ENCODE results near the gene CD200R1L.

Gene CD200R1L

DNA sequence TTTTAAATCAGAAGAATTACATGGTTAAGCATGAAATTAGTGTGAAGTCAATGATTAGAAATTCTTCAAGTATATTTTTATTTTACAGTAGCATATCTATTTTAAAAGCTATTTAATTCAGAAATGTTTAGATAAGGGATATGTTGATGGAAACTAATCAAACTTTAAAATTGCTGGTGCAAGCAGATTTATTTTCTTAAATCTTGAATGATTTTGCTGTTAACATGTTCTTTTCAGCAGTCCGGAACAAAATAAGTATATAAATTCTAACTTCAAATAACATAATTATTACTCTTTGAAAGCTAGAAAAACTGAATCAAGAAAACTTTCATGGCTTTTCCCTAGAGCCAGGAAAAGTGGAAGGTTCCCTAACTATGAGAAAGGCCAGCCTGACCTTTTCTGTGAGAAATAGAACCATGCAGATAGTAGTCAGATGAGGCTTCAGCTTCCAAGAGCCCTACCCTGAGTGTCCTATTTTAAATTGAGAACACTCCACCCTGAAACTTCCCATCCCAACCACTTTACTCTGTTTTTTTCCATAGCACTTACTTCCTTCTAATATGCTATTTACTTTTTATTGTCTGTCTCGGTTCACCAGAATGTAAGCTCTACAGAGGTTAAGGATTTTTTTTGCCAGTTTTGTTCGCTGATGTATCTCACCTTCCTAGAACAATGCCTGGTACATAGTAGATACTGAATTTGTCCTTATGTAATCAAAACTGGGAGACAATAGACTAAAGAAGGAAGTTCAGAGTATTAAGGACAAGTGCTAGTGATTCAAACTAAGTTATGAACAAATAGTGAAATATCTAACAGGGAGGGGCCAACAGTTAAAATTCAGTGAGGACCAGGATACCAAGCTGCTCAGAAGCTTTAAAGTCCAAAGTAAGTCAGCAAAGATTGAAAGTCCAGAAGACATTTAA lies 66.8 kb downstream of the CD200R1L start:
- H2AK5ac ChIP-seq (ENCODE audit: low read length) = no peak overlapping the region
- WGBS (ENCODE audit: extremely low coverage, insufficient coverage, low lambda C conversion rate) = no CpG with 5 or more reads among the region's 3 CpGs
- H3K27ac ChIP-seq (ENCODE audit: low read depth, low read length) = no peak overlapping the region
- H2BK120ac ChIP-seq (ENCODE audit: low read depth, low read length) = peak overlapping the region; percentile 61
- H3K18ac ChIP-seq (ENCODE audit: low read length) = no peak overlapping the region
- no peak overlapping the region for H2BK5ac ChIP-seq (ENCODE audit: low read length)
- H3K79me1 ChIP-seq (ENCODE audit: low read length) = no peaks in the 10 kb centered on the region
- H2BK15ac ChIP-seq (replicated peaks; ENCODE audit: low read depth) = no peak overlapping the region
- no peaks in the 10 kb centered on the region for H3K79me2 ChIP-seq (ENCODE audit: control insufficient read depth, insufficient read depth, low read length)
- no peak overlapping the region for H3K4me2 ChIP-seq (ENCODE audit: low read length)
- H4K8ac ChIP-seq (ENCODE audit: low read depth, low read length) = no peak overlapping the region
- no peaks in the 10 kb centered on the region for H3K36me3 ChIP-seq (ENCODE audit: control insufficient read depth, insufficient read depth, low read length)
- no peak overlapping the region for H4K5ac ChIP-seq (ENCODE audit: low read length)
- peaks cover 11% of the 10 kb centered on the region for H3K4me1 ChIP-seq (ENCODE audit: control insufficient read depth, low read depth, low read length)
- H3K4me3 ChIP-seq (ENCODE audit: low read length) = no peak overlapping the region
- no peak for DNase-seq
- H3K27me3 ChIP-seq (ENCODE audit: insufficient read depth, low read length, poor library complexity) = no peaks in the 10 kb centered on the region
- H3K23ac ChIP-seq (ENCODE audit: low read length) = no peak overlapping the region
- no peak overlapping the region for H3K9ac ChIP-seq (ENCODE audit: low read length)
- H3K56ac ChIP-seq (ENCODE audit: low read length) = no peak overlapping the region
- no peak overlapping the region for H3K4ac ChIP-seq (ENCODE audit: low read depth, low read length)

DNA sequence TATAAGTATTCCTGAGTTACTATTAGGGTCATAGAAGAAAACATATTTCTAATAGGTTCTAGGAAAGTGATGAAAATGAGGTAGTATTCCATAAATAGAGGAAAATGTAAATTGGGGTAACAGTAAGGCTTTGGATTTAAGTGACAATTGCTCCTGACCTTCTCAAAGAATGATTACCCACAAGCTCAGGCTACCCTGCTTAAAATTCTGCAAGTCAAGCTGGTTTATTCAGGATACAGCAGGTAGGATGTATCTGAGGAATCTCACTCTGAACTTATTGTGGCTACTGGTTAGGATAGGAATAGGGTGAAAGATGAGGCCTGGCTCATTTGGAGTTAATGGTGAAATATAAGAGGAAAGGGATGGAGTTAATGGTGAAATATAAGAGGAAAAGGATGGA lies 67.7 kb downstream of the CD200R1L start:
- DNase-seq = no peak
- Histone ChIP-seq H3K18ac (ENCODE audit: low read length) (no peak overlapping the region), H3K4me1 (ENCODE audit: control insufficient read depth, low read depth, low read length) (peaks cover 11% of the 10 kb centered on the region), H3K4me2 (ENCODE audit: low read length) (no peak overlapping the region), H3K79me2 (ENCODE audit: control insufficient read depth, insufficient read depth, low read length) (no peaks in the 10 kb centered on the region), H3K36me3 (ENCODE audit: control insufficient read depth, insufficient read depth, low read length) (no peaks in the 10 kb centered on the region), H3K27me3 (ENCODE audit: insufficient read depth, low read length, poor library complexity) (no peaks in the 10 kb centered on the region), H3K4me3 (ENCODE audit: low read length) (no peak overlapping the region), H4K5ac (ENCODE audit: low read length) (no peak overlapping the region), H3K23ac (ENCODE audit: low read length) (no peak overlapping the region), H3K4ac (ENCODE audit: low read depth, low read length) (no peak overlapping the region), H3K9ac (ENCODE audit: low read length) (no peak overlapping the region), H4K8ac (ENCODE audit: low read depth, low read length) (no peak overlapping the region), H2BK15ac (replicated peaks; ENCODE audit: low read depth) (no peak overlapping the region), H3K56ac (ENCODE audit: low read length) (no peak overlapping the region), H2BK120ac (ENCODE audit: low read depth, low read length) (no peak overlapping the region), H2BK5ac (ENCODE audit: low read length) (no peak overlapping the region), H2AK5ac (ENCODE audit: low read length) (no peak overlapping the region), H3K27ac (ENCODE audit: low read depth, low read length) (no peak overlapping the region), H3K79me1 (ENCODE audit: low read length) (no peaks in the 10 kb centered on the region)

DNA sequence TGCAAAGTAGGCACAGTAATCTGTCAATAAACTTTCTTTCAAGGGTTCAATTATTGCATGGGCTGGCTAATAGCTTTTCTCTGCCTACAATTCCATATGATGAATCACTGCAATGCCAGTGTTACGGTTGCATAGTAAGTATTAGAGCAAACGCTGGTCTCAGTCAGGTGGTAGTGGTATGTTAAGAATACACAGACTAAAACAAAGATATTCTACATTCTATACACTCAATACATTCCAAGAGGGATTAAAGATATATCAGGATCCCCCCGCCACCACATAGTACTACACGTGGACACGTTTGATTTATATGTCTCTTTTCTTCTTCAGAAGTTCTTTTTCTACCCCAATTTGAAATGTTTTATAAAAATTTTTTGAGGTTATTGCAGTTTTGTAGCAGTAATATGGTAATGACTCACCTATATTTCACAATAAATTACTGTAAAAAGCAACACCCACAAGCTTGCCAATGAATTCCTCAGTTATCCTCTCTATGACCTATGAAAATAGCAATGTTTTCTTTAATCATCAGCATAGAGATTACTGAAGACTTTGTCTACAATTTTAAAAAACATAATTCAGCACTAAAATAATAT lies 68.2 kb downstream of the CD200R1L start:
- Histone ChIP-seq H3K27me3 (ENCODE audit: insufficient read depth, low read length, poor library complexity) (no peaks in the 10 kb centered on the region), H3K36me3 (ENCODE audit: control insufficient read depth, insufficient read depth, low read length) (no peaks in the 10 kb centered on the region), H4K5ac (ENCODE audit: low read length) (no peak overlapping the region), H3K4me1 (ENCODE audit: control insufficient read depth, low read depth, low read length) (peaks cover 9% of the 10 kb centered on the region), H3K4ac (ENCODE audit: low read depth, low read length) (no peak overlapping the region), H3K79me2 (ENCODE audit: control insufficient read depth, insufficient read depth, low read length) (no peaks in the 10 kb centered on the region), H2AK5ac (ENCODE audit: low read length) (no peak overlapping the region), H3K23ac (ENCODE audit: low read length) (no peak overlapping the region), H3K79me1 (ENCODE audit: low read length) (no peaks in the 10 kb centered on the region), H3K4me3 (ENCODE audit: low read length) (no peak overlapping the region), H3K27ac (ENCODE audit: low read depth, low read length) (no peak overlapping the region), H3K4me2 (ENCODE audit: low read length) (no peak overlapping the region), H2BK5ac (ENCODE audit: low read length) (no peak overlapping the region), H3K18ac (ENCODE audit: low read length) (no peak overlapping the region), H4K8ac (ENCODE audit: low read depth, low read length) (no peak overlapping the region), H2BK120ac (ENCODE audit: low read depth, low read length) (no peak overlapping the region), H3K9ac (ENCODE audit: low read length) (no peak overlapping the region), H3K56ac (ENCODE audit: low read length) (no peak overlapping the region), H2BK15ac (replicated peaks; ENCODE audit: low read depth) (no peak overlapping the region)
- DNase-seq = no peak
- WGBS (ENCODE audit: extremely low coverage, insufficient coverage, low lambda C conversion rate) = no CpG with 5 or more reads among the region's 5 CpGs

DNA sequence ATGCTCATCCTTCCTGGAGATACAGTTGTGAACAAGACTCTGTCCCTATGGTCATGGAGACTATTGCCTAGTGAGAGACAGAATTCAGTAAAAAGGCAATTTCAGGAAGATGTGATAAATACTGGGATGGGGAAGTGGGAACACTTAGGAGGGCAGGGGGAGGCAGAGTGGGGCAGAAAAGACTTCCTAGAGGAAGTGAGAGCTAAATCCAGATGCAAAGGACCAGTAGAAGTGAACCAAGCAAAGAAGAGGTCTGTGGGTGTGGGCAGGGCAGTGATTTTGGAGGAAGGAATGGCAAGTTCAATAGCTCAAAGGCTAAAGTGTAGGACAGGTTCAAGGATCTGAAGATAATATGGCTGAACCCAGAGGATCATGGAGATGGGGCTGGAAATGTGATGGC lies 68.9 kb downstream of the CD200R1L start:
- Histone ChIP-seq H3K79me2 (ENCODE audit: control insufficient read depth, insufficient read depth, low read length) (no peaks in the 10 kb centered on the region), H3K27ac (ENCODE audit: low read depth, low read length) (no peak overlapping the region), H2AK5ac (ENCODE audit: low read length) (no peak overlapping the region), H4K8ac (ENCODE audit: low read depth, low read length) (no peak overlapping the region), H3K18ac (ENCODE audit: low read length) (no peak overlapping the region), H3K4ac (ENCODE audit: low read depth, low read length) (no peak overlapping the region), H3K79me1 (ENCODE audit: low read length) (no peaks in the 10 kb centered on the region), H3K4me1 (ENCODE audit: control insufficient read depth, low read depth, low read length) (peaks cover 7% of the 10 kb centered on the region), H3K4me2 (ENCODE audit: low read length) (no peak overlapping the region), H2BK120ac (ENCODE audit: low read depth, low read length) (no peak overlapping the region), H3K23ac (ENCODE audit: low read length) (no peak overlapping the region), H2BK5ac (ENCODE audit: low read length) (no peak overlapping the region), H4K5ac (ENCODE audit: low read length) (no peak overlapping the region), H3K9ac (ENCODE audit: low read length) (no peak overlapping the region), H3K27me3 (ENCODE audit: insufficient read depth, low read length, poor library complexity) (no peaks in the 10 kb centered on the region), H3K4me3 (ENCODE audit: low read length) (no peak overlapping the region), H3K56ac (ENCODE audit: low read length) (no peak overlapping the region), H2BK15ac (replicated peaks; ENCODE audit: low read depth) (no peak overlapping the region), H3K36me3 (ENCODE audit: control insufficient read depth, insufficient read depth, low read length) (no peaks in the 10 kb centered on the region)
- DNase-seq = no peak

GRCh38 chr3:112776836-112777235 lies 69.8 kb downstream of the CD200R1L start:
- H2BK15ac ChIP-seq (replicated peaks; ENCODE audit: low read depth) = no peak overlapping the region
- H3K79me2 ChIP-seq (ENCODE audit: control insufficient read depth, insufficient read depth, low read length) = no peaks in the 10 kb centered on the region
- no peak overlapping the region for H3K23ac ChIP-seq (ENCODE audit: low read length)
- no peak overlapping the region for H3K9ac ChIP-seq (ENCODE audit: low read length)
- peaks cover 3% of the 10 kb centered on the region for H3K4me1 ChIP-seq (ENCODE audit: control insufficient read depth, low read depth, low read length)
- H2AK5ac ChIP-seq (ENCODE audit: low read length) = peak overlapping the region; percentile 11
- no peaks in the 10 kb centered on the region for H3K36me3 ChIP-seq (ENCODE audit: control insufficient read depth, insufficient read depth, low read length)
- no peak overlapping the region for H3K4ac ChIP-seq (ENCODE audit: low read depth, low read length)
- no peak overlapping the region for H3K4me2 ChIP-seq (ENCODE audit: low read length)
- no peak overlapping the region for H3K18ac ChIP-seq (ENCODE audit: low read length)
- DNase-seq = no peak
- no peak overlapping the region for H3K56ac ChIP-seq (ENCODE audit: low read length)
- H3K4me3 ChIP-seq (ENCODE audit: low read length) = no peak overlapping the region
- H2BK120ac ChIP-seq (ENCODE audit: low read depth, low read length) = no peak overlapping the region
- H2BK5ac ChIP-seq (ENCODE audit: low read length) = no peak overlapping the region
- no peak overlapping the region for H3K27ac ChIP-seq (ENCODE audit: low read depth, low read length)
- H3K79me1 ChIP-seq (ENCODE audit: low read length) = no peaks in the 10 kb centered on the region
- no peak overlapping the region for H4K5ac ChIP-seq (ENCODE audit: low read length)
- WGBS (ENCODE audit: extremely low coverage, insufficient coverage, low lambda C conversion rate) = no CpG with 5 or more reads among the region's 3 CpGs
- H3K27me3 ChIP-seq (ENCODE audit: insufficient read depth, low read length, poor library complexity) = no peaks in the 10 kb centered on the region
- no peak overlapping the region for H4K8ac ChIP-seq (ENCODE audit: low read depth, low read length)

All from mesendoderm (in vitro differentiated cells).